ENCODE measurements around the gene TEKT5. TPM values are rescaled to one million over a fixed set of nuclear protein-coding genes. Genes with fewer than 3 reads are reported as not detected.

Gene TEKT5
- total and polyA plus RNA-seq, 2 donors (not counting 1 experiment from before 2014, with no cell fraction given) = 0.06 TPM; not detected in 1

DNA sequence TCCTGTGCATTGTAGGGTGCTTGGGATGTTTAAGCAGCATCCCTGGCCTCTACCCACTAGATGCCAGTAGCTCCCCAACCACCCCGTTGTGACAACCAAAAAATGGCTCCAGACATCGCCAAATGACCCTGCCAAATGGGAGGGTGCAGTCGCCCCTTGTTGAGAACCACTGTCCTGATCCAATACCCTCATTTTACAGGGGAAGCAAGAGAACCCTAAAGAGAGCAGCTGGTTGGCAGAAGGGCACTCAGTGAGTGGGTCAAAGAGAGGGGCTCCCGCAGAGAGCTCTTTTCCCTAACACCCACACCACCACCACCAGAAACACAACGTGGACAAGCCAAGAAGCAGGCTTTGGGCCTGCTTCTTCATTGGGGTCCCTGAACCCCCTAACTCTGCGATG is 18.4 kb downstream of the TEKT5 start:
- no peak for TF ChIP-seq EZH2 (IDR thresholded peaks at IDR 0.05; ENCODE audit: low read length, missing control alignments)
- TF ChIP-seq, protein P1, sequence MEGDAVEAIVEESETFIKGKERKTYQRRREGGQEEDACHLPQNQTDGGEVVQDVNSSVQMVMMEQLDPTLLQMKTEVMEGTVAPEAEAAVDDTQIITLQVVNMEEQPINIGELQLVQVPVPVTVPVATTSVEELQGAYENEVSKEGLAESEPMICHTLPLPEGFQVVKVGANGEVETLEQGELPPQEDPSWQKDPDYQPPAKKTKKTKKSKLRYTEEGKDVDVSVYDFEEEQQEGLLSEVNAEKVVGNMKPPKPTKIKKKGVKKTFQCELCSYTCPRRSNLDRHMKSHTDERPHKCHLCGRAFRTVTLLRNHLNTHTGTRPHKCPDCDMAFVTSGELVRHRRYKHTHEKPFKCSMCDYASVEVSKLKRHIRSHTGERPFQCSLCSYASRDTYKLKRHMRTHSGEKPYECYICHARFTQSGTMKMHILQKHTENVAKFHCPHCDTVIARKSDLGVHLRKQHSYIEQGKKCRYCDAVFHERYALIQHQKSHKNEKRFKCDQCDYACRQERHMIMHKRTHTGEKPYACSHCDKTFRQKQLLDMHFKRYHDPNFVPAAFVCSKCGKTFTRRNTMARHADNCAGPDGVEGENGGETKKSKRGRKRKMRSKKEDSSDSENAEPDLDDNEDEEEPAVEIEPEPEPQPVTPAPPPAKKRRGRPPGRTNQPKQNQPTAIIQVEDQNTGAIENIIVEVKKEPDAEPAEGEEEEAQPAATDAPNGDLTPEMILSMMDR (conservative IDR thresholded peaks at IDR 0.05 in 1 of 2, IDR thresholded peaks at IDR 0.05 in 1 of 2; ENCODE audit: low read depth in 1 of 2, low read length in 2 of 2) = no peak

DNA sequence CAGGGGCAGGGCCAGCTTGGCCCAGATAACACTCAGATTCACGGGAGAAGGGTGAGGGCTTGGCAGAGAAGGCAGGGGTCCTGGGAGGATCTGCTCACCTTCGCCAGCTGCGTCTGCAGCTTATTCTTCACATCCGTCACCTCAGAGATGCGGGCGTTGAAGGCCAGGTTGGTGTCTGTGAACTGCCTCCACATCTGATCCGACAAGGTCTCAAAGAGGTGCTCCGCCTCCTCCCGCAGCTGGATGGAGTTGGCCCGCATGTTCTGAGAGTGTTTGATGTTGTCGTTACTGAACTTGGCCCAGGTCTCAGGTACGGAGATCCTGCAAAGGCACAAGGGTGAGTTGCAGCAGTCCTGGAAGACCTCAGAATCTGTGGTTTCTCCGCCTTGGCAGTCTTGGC is 18.9 kb downstream of the TEKT5 start:
- Histone ChIP-seq H3K4me2 (ENCODE audit: extremely low read depth, insufficient read depth, low read length) (no peak overlapping the region), H3K36me3 (ENCODE audit: control insufficient read depth, insufficient read depth, low read length) (no peaks in the 10 kb centered on the region)

More for the DNA sequence above, 18.4 kb downstream of the TEKT5 start:
- Histone ChIP-seq H2AFZ (ENCODE audit: low read length) (no peak overlapping the region), H3K4me3 (replicated peaks in 1 of 4; ENCODE audit: control extremely low read depth in 1 of 4, insufficient read depth in 1 of 4, low read depth in 3 of 4, low read length in 4 of 4) (no peak overlapping the region), H3K27ac (ENCODE audit: insufficient read depth, low read length) (no peak overlapping the region), H3K4me2 (ENCODE audit: extremely low read depth, insufficient read depth, low read length) (no peak overlapping the region), H3K9me3 (ENCODE audit: control insufficient read depth, insufficient read depth, low read depth, low read length) (no peaks in the 10 kb centered on the region), H3K9ac (ENCODE audit: insufficient read depth, low read length) (no peak overlapping the region), H4K20me1 (ENCODE audit: control insufficient read depth, extremely low read depth, insufficient read depth, low read length) (no peaks in the 10 kb centered on the region), H3K79me2 (ENCODE audit: control insufficient read depth, insufficient read depth, low read length) (no peaks in the 10 kb centered on the region), H3K4me1 (ENCODE audit: control insufficient read depth, extremely low read depth, insufficient read depth, low read length) (no peaks in the 10 kb centered on the region), H3K27me3 (ENCODE audit: control insufficient read depth, insufficient read depth, low read length) (no peaks in the 10 kb centered on the region), H3K36me3 (ENCODE audit: control insufficient read depth, insufficient read depth, low read length) (no peaks in the 10 kb centered on the region)
- no peak for DNase-seq (ENCODE audit: low read depth in 2 of 2)

DNA sequence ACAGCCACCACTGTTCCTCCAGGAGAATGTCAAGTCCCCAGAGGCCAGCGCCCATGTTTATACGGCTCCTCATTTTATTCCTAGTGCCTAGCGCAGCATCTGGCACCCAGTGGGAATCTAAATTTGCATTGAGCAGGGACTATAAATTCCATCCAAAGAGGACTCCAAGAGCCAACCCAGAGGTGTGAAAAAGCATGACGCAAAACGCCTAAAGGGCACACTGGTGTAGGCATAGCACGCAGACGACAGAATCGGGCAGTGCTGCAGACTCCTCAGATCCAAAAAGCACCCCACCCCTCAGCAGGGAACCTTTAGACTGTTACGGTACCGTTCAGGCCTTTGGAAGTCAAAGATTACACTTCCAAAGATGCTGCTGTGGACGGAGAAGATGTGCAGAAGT is 19.5 kb downstream of the TEKT5 start:
- Histone ChIP-seq H3K9me3 (ENCODE audit: control insufficient read depth, insufficient read depth, low read depth, low read length) (no peaks in the 10 kb centered on the region), H3K9ac (ENCODE audit: insufficient read depth, low read length) (no peak overlapping the region), H3K36me3 (ENCODE audit: control insufficient read depth, insufficient read depth, low read length) (no peaks in the 10 kb centered on the region), H4K20me1 (ENCODE audit: control insufficient read depth, extremely low read depth, insufficient read depth, low read length) (no peaks in the 10 kb centered on the region), H3K27ac (ENCODE audit: insufficient read depth, low read length) (no peak overlapping the region), H3K4me3 (replicated peaks in 1 of 4; ENCODE audit: control extremely low read depth in 1 of 4, insufficient read depth in 1 of 4, low read depth in 3 of 4, low read length in 4 of 4) (no peak overlapping the region), H3K4me2 (ENCODE audit: extremely low read depth, insufficient read depth, low read length) (no peak overlapping the region), H3K27me3 (ENCODE audit: control insufficient read depth, insufficient read depth, low read length) (no peaks in the 10 kb centered on the region), H3K79me2 (ENCODE audit: control insufficient read depth, insufficient read depth, low read length) (no peaks in the 10 kb centered on the region), H2AFZ (ENCODE audit: low read length) (no peak overlapping the region), H3K4me1 (ENCODE audit: control insufficient read depth, extremely low read depth, insufficient read depth, low read length) (no peaks in the 10 kb centered on the region)
- TF ChIP-seq, protein P1 (conservative IDR thresholded peaks at IDR 0.05 in 1 of 2, IDR thresholded peaks at IDR 0.05 in 1 of 2; ENCODE audit: low read depth in 1 of 2, low read length in 2 of 2) = no peak
- no peak for TF ChIP-seq EZH2 (IDR thresholded peaks at IDR 0.05; ENCODE audit: low read length, missing control alignments)
- no peak for DNase-seq (ENCODE audit: low read depth in 2 of 2)

More for the DNA sequence above, 18.9 kb downstream of the TEKT5 start:
- H3K27ac ChIP-seq (ENCODE audit: insufficient read depth, low read length) = no peak overlapping the region
- TF ChIP-seq, protein P1 (conservative IDR thresholded peaks at IDR 0.05 in 1 of 2, IDR thresholded peaks at IDR 0.05 in 1 of 2; ENCODE audit: low read depth in 1 of 2, low read length in 2 of 2) = no peak
- TF ChIP-seq EZH2 (IDR thresholded peaks at IDR 0.05; ENCODE audit: low read length, missing control alignments) = no peak
- no peak overlapping the region for H3K4me3 ChIP-seq (replicated peaks in 1 of 4; ENCODE audit: control extremely low read depth in 1 of 4, insufficient read depth in 1 of 4, low read depth in 3 of 4, low read length in 4 of 4)
- H3K27me3 ChIP-seq (ENCODE audit: control insufficient read depth, insufficient read depth, low read length) = no peaks in the 10 kb centered on the region
- DNase-seq (ENCODE audit: low read depth in 2 of 2) = no peak
- H3K79me2 ChIP-seq (ENCODE audit: control insufficient read depth, insufficient read depth, low read length) = no peaks in the 10 kb centered on the region
- no peaks in the 10 kb centered on the region for H4K20me1 ChIP-seq (ENCODE audit: control insufficient read depth, extremely low read depth, insufficient read depth, low read length)
- no peaks in the 10 kb centered on the region for H3K9me3 ChIP-seq (ENCODE audit: control insufficient read depth, insufficient read depth, low read depth, low read length)
- H2AFZ ChIP-seq (ENCODE audit: low read length) = no peak overlapping the region
- no peaks in the 10 kb centered on the region for H3K4me1 ChIP-seq (ENCODE audit: control insufficient read depth, extremely low read depth, insufficient read depth, low read length)
- no peak overlapping the region for H3K9ac ChIP-seq (ENCODE audit: insufficient read depth, low read length)

All from fibroblast of lung (primary cell).